K562 (cell line): ENCODE measurements around the gene SLC7A6. TPM values are rescaled to one million over a fixed set of nuclear protein-coding genes. Genes with fewer than 3 reads are reported as not detected.

Source experiments
- CBX2 ChIP-seq: fragments of 200-600 bp; sonication (generic); IDR thresholded peaks from one replicate; pipeline ENCODE4 v1.6.1; 2012; ENCODE audit warnings: mild to moderate bottlenecking, low read length, inconsistent platforms; ENCODE audit not compliant: insufficient read depth, poor library complexity, severe bottlenecking
- EP400 ChIP-seq: fragments of 450-650 bp; IDR thresholded peaks from 2 replicates; pipeline ENCODE4 v1.6.1; 2017; ENCODE audit warnings: antibody characterized with exemption, mild to moderate bottlenecking, moderate library complexity
- FOXJ2 ChIP-seq: fragments of 200-800 bp; sonication (Bioruptor generic); IDR thresholded peaks from 2 replicates; pipeline ENCODE4 v1.6.1; 2016; ENCODE audit warnings: missing genetic modification characterization, missing compliant biosample characterization
- GABPB1 ChIP-seq: sonication (generic); formaldehyde crosslinking; IDR thresholded peaks from 2 replicates; pipeline ENCODE4 v1.8.0; 2022; ENCODE audit warnings: mild to moderate bottlenecking, missing genetic modification reagents
- GABPB2 ChIP-seq: fragments of 250-450 bp; sonication (Bioruptor Pico); conservative IDR thresholded peaks from 2 replicates; pipeline ENCODE4 v1.5.1; 2021; ENCODE audit warnings: mild to moderate bottlenecking
- GATAD2A ChIP-seq: fragments of 450-650 bp; IDR thresholded peaks from 2 replicates; pipeline ENCODE4 v1.6.1; 2017
- GATAD2B ChIP-seq: fragments of 450-650 bp; IDR thresholded peaks from 2 replicates; pipeline ENCODE4 v1.6.1; 2017; ENCODE audit warnings: mild to moderate bottlenecking, borderline replicate concordance
- HMGN3 ChIP-seq: IDR thresholded peaks from 2 replicates; pipeline ENCODE4 v1.6.1; 2011; ENCODE audit warnings: borderline replicate concordance, low read depth, mild to moderate bottlenecking, mixed read lengths, low read length; ENCODE audit not compliant: insufficient read length; ENCODE audit errors: extremely low read depth
- MAFK ChIP-seq: IDR thresholded peaks from 2 replicates; pipeline ENCODE4 v1.6.1; 2011; ENCODE audit warnings: low read length, improper control_type of control experiment
- MEIS2 ChIP-seq: fragments of 450-650 bp; IDR thresholded peaks from 2 replicates; pipeline ENCODE4 v1.6.1; 2014; ENCODE audit warnings: mild to moderate bottlenecking; ENCODE audit not compliant: partially characterized antibody
- RBM14 ChIP-seq: fragments of 200-400 bp; formaldehyde crosslinking; IDR thresholded peaks from 2 replicates; pipeline ENCODE4 v1.6.1; 2018; ENCODE audit warnings: low read depth, mild to moderate bottlenecking, low read length, moderate library complexity, borderline replicate concordance; ENCODE audit not compliant: insufficient read depth
- RHOXF2B ChIP-seq: fragments of 250-450 bp; sonication (Bioruptor Pico); conservative IDR thresholded peaks from 2 replicates; pipeline ENCODE4 v1.5.1; 2021
- SAFB ChIP-seq: fragments of 200-400 bp; formaldehyde crosslinking; IDR thresholded peaks from 2 replicates; pipeline ENCODE4 v1.6.1; 2017; ENCODE audit warnings: low read depth, low read length, borderline replicate concordance
- SMAD3 ChIP-seq: fragments of 450-650 bp; formaldehyde crosslinking; conservative IDR thresholded peaks from 2 replicates; pipeline ENCODE4 v1.4.0; 2020; ENCODE audit warnings: mild to moderate bottlenecking
- SOX6 ChIP-seq: fragments of 450-650 bp; IDR thresholded peaks from 2 replicates; pipeline ENCODE4 v1.6.1; 2014; ENCODE audit warnings: mild to moderate bottlenecking
- ZNF282 ChIP-seq: sonication (generic); formaldehyde crosslinking; IDR thresholded peaks from 2 replicates; pipeline ENCODE4 v1.8.1; 2023; ENCODE audit warnings: missing genetic modification reagents
- ZNF408 ChIP-seq: fragments of 250-450 bp; sonication (Bioruptor Pico); IDR thresholded peaks from 2 replicates; pipeline ENCODE4 v1.4.0; 2020; ENCODE audit warnings: low read depth, mild to moderate bottlenecking, moderate library complexity
- ZNF79 ChIP-seq: fragments of 250-450 bp; sonication (Bioruptor Pico); IDR thresholded peaks from 2 replicates; pipeline ENCODE4 v1.4.0; 2020; ENCODE audit warnings: low read depth, mild to moderate bottlenecking, moderate library complexity
- polyA plus RNA-seq, 8 experiments: library from polyadenylated mRNA; depleted of rRNA in 4 of 8; stranded (reverse) in 5 of 8; unstranded in 3 of 8; fragments of >200 nt; fragmentation: Nextera tagmentation in 2 of 8; fragmentation: Illumina TruSeq in 1 of 8; extraction: Ambion mirVana in 2 of 8; extraction: Trizol in 1 of 8; gene quantifications; 2 replicates each; pipeline versions ENCODE4 v1.2.1 to v1.2.3, GENCODE V29; 2011 to 2014; ENCODE audit warnings: inconsistent platforms in 1 of 8, missing spikeins in 1 of 8
- total RNA-seq, 7 experiments: library from RNA; depleted of rRNA in 6 of 7; stranded (reverse); fragments of >200 nt in 6 of 7; fragmentation: Illumina TruSeq in 2 of 7; extraction: Trizol in 2 of 7; gene quantifications; 2 replicates each; pipeline versions ENCODE4 v1.2.1 to v1.2.3, GENCODE V29; 2011 to 2021; ENCODE audit warnings: low replicate concordance in 1 of 7
- TF ChIP-seq, protein P1 (sequence below): fragments of 450-650 bp; IDR thresholded peaks from 2 replicates; pipeline ENCODE4 v1.6.1; 2016; ENCODE audit warnings: mild to moderate bottlenecking, moderate library complexity

Gene SLC7A6
- total and polyA plus RNA-seq, 9 of the 15 experiments (the other 6 are each of a cell fraction or from before 2014, with no cell fraction given), result 12.6 to 60.1 (median 29.8) TPM

- TF ChIP-seq, protein P1, sequence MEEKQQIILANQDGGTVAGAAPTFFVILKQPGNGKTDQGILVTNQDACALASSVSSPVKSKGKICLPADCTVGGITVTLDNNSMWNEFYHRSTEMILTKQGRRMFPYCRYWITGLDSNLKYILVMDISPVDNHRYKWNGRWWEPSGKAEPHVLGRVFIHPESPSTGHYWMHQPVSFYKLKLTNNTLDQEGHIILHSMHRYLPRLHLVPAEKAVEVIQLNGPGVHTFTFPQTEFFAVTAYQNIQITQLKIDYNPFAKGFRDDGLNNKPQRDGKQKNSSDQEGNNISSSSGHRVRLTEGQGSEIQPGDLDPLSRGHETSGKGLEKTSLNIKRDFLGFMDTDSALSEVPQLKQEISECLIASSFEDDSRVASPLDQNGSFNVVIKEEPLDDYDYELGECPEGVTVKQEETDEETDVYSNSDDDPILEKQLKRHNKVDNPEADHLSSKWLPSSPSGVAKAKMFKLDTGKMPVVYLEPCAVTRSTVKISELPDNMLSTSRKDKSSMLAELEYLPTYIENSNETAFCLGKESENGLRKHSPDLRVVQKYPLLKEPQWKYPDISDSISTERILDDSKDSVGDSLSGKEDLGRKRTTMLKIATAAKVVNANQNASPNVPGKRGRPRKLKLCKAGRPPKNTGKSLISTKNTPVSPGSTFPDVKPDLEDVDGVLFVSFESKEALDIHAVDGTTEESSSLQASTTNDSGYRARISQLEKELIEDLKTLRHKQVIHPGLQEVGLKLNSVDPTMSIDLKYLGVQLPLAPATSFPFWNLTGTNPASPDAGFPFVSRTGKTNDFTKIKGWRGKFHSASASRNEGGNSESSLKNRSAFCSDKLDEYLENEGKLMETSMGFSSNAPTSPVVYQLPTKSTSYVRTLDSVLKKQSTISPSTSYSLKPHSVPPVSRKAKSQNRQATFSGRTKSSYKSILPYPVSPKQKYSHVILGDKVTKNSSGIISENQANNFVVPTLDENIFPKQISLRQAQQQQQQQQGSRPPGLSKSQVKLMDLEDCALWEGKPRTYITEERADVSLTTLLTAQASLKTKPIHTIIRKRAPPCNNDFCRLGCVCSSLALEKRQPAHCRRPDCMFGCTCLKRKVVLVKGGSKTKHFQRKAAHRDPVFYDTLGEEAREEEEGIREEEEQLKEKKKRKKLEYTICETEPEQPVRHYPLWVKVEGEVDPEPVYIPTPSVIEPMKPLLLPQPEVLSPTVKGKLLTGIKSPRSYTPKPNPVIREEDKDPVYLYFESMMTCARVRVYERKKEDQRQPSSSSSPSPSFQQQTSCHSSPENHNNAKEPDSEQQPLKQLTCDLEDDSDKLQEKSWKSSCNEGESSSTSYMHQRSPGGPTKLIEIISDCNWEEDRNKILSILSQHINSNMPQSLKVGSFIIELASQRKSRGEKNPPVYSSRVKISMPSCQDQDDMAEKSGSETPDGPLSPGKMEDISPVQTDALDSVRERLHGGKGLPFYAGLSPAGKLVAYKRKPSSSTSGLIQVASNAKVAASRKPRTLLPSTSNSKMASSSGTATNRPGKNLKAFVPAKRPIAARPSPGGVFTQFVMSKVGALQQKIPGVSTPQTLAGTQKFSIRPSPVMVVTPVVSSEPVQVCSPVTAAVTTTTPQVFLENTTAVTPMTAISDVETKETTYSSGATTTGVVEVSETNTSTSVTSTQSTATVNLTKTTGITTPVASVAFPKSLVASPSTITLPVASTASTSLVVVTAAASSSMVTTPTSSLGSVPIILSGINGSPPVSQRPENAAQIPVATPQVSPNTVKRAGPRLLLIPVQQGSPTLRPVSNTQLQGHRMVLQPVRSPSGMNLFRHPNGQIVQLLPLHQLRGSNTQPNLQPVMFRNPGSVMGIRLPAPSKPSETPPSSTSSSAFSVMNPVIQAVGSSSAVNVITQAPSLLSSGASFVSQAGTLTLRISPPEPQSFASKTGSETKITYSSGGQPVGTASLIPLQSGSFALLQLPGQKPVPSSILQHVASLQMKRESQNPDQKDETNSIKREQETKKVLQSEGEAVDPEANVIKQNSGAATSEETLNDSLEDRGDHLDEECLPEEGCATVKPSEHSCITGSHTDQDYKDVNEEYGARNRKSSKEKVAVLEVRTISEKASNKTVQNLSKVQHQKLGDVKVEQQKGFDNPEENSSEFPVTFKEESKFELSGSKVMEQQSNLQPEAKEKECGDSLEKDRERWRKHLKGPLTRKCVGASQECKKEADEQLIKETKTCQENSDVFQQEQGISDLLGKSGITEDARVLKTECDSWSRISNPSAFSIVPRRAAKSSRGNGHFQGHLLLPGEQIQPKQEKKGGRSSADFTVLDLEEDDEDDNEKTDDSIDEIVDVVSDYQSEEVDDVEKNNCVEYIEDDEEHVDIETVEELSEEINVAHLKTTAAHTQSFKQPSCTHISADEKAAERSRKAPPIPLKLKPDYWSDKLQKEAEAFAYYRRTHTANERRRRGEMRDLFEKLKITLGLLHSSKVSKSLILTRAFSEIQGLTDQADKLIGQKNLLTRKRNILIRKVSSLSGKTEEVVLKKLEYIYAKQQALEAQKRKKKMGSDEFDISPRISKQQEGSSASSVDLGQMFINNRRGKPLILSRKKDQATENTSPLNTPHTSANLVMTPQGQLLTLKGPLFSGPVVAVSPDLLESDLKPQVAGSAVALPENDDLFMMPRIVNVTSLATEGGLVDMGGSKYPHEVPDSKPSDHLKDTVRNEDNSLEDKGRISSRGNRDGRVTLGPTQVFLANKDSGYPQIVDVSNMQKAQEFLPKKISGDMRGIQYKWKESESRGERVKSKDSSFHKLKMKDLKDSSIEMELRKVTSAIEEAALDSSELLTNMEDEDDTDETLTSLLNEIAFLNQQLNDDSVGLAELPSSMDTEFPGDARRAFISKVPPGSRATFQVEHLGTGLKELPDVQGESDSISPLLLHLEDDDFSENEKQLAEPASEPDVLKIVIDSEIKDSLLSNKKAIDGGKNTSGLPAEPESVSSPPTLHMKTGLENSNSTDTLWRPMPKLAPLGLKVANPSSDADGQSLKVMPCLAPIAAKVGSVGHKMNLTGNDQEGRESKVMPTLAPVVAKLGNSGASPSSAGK, result peak; percentile 99
- TF ChIP-seq SMAD3 (CRISPR knock-in tag), result no peak
- TF ChIP-seq GATAD2A, result no peak
- peak; percentile 90 for TF ChIP-seq EP400
- no peak for TF ChIP-seq FOXJ2 (tag)
- TF ChIP-seq HMGN3, result no peak
- TF ChIP-seq SOX6, result no peak
- TF ChIP-seq RBM14, result no peak
- TF ChIP-seq GABPB1 (CRISPR knock-in tag), result peak; percentile 79
- no peak for TF ChIP-seq RHOXF2B (CRISPR knock-in tag)
- TF ChIP-seq CBX2, result no peak
- TF ChIP-seq GABPB2, result no peak
- TF ChIP-seq ZNF408 (CRISPR knock-in tag), result no peak
- TF ChIP-seq MAFK, result no peak
- TF ChIP-seq GATAD2B, result no peak
- no peak for TF ChIP-seq ZNF79 (CRISPR knock-in tag)
- TF ChIP-seq SAFB, result peak; percentile 48; the same call in 1 of the 2 replicates
- no peak for TF ChIP-seq MEIS2
- no peak for TF ChIP-seq ZNF282 (CRISPR knock-in tag)
Observed at GRCh38 chr16:68310774-68311511, 46.6 kb downstream of the SLC7A6 start, which contains the start of the genes PRMT7 and SLC7A6OS (continued).
